IPS DF 6.9 (cell line): ENCODE measurements around the gene CCNY.

ENCODE experiments used
- DNase-seq: peaks from one replicate; pipeline ENCODE4 v3.0.0-alpha.2; 2013; ENCODE audit warnings: low read depth, low spot score
- H3K27ac ChIP-seq: one replicate; pipeline ENCODE4 v1.5.1; 2013; ENCODE audit warnings: low read length, control low read depth
- H3K27me3 ChIP-seq: 2 replicates; pipeline ENCODE4 v1.6.1; 2013; ENCODE audit warnings: mild to moderate bottlenecking, low read length; ENCODE audit not compliant: control insufficient read depth, insufficient read depth
- H3K36me3 ChIP-seq: 2 replicates; pipeline ENCODE4 v1.6.1; 2013; ENCODE audit warnings: low read length; ENCODE audit not compliant: control insufficient read depth, insufficient read depth
- H3K4me1 ChIP-seq: 2 replicates; pipeline ENCODE4 v1.6.1; 2013; ENCODE audit warnings: low read length; ENCODE audit not compliant: control insufficient read depth, insufficient read depth
- H3K4me3 ChIP-seq: 2 replicates; pipeline ENCODE4 v1.5.1; 2013; ENCODE audit warnings: mild to moderate bottlenecking, low read length
- H3K9me3 ChIP-seq: 2 replicates; pipeline ENCODE4 v1.6.1; 2013; ENCODE audit warnings: low read length, inconsistent platforms; ENCODE audit not compliant: control insufficient read depth, insufficient read depth
- WGBS: extraction: QIAGEN DNeasy Blood & Tissue Kit; methylation state at CpG from one replicate; pipeline ENCODE4 v1.1.7; 2013; ENCODE audit warnings: mixed read lengths, missing lambda C conversion rate; ENCODE audit not compliant: insufficient read length, insufficient coverage; 5-methylcytosine and 5-hydroxymethylcytosine counted together

The CCNY gene

DNA sequence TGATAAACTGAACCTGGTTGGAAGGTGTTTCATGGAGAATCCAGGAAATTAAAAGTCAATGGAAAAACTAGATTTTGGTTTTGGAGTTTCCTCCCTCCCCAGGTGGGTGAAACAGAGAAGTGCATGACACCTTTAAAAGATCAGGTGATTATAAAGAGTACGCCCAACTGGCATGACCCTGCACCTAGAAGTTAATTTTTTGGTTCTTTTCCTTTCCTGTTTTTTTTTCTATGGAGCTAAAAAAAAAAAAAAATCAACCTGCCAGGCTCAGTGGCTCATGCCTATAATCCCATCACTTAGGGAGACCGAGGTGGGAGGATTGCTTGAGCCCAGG, 276.8 kb downstream of the CCNY start:
- Histone ChIP-seq H3K36me3 (no peaks in the 10 kb centered on the region), H3K4me3 (no peak overlapping the region), H3K4me1 (no peaks in the 10 kb centered on the region), H3K27ac (no peak overlapping the region), H3K27me3 (no peaks in the 10 kb centered on the region), H3K9me3 (no peaks in the 10 kb centered on the region)
- WGBS, result no CpG with 5 or more reads among the region's 2 CpGs
- DNase-seq, result no peak

DNA sequence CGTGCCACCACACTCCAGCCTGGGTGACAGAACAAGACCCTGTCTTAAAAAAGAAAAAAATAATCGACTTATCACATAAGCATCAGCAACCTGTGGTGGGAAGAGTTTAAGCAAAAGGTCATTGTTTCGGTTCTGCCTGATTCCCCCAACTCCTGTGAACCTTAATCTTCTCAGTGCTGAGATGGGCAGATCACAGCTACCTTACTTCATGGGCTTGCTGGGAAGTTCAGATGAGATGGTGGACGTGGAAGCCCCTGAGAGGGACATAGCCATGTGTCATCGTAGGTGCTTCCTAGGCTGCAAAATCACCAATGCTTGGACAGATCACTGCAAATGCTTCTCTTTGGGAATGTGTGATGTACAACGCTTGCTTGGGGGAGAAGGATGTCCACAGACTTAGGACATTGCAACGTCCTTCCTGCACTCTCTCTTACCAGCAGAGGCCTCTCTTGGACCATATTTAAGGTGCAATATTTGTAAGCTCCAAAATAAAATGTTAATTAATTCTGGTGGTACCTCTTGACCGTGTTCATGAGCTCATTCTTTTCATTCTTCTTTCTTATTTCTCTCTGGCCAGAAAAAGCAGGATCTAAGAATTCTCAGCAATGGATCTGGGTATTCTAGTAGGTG, 277.4 kb downstream of the CCNY start:
- Histone ChIP-seq H3K36me3 (no peaks in the 10 kb centered on the region), H3K4me3 (no peak overlapping the region), H3K27ac (no peak overlapping the region), H3K27me3 (no peaks in the 10 kb centered on the region), H3K9me3 (no peaks in the 10 kb centered on the region), H3K4me1 (no peaks in the 10 kb centered on the region)
- no peak for DNase-seq
- whole genome bisulfite sequencing, result no CpG with 5 or more reads among the region's 8 CpGs

DNA sequence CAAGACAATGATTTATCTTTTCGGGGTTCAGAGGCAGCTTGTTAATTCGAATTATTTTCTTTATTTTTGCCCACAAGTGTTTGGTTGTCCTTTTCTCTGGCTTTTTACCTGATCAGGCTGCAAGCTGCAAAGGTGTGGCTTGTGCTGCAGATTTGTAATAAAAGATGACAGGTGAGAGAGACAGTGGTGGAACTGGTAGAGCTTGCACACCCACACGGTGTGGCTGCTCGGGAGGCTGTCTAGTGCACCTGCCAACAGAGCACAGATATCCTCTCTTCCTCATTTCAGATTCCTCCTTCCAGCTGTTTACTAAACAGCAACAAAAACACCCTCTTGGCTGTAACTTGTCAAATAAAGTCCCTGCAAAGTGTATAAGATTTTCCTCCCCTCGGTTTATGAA, 278.0 kb downstream of the CCNY start:
- H3K4me1 ChIP-seq, result no peaks in the 10 kb centered on the region
- no peaks in the 10 kb centered on the region for H3K36me3 ChIP-seq
- H3K27ac ChIP-seq, result no peak overlapping the region
- no peaks in the 10 kb centered on the region for H3K9me3 ChIP-seq
- no peaks in the 10 kb centered on the region for H3K27me3 ChIP-seq
- no peak for DNase-seq
- WGBS, result no CpG with 5 or more reads among the region's 5 CpGs
- H3K4me3 ChIP-seq, result no peak overlapping the region
